HCT116 (cell line): ENCODE measurements around the gene NGEF. TPM values are rescaled to one million over a fixed set of nuclear protein-coding genes. Genes with fewer than 3 reads are reported as not detected.

Experiments
- ATAC-seq: fragments of 200-7000 bp; cut with Tn5 transposase; 2 replicates; pipeline ENCODE4 v1.9.1; 2020; ENCODE audit warnings: mild to moderate bottlenecking, moderate library complexity
- BruUV-seq: library from RNA; stranded (reverse); fragments of 400-500 nt; replicated peaks from 2 replicates; lab custom pipeline; 2021; lab: Mats Ljungman, UMichigan
- CTCF ChIA-PET: fragments of 300-600 bp; sonication (Branson Sonifier 250); formaldehyde crosslinking; loops from one replicate; lab custom pipeline; 2021; ENCODE audit warnings: antibody characterized with exemption; lab: Charles Lee
- POLR2A ChIA-PET: fragments of 300-600, 350-600 bp; sonication (Branson Sonifier 250); formaldehyde crosslinking; loops from one replicate; lab custom pipeline; 2021; ENCODE audit warnings: antibody characterized with exemption; lab: Charles Lee
- RAD21 ChIA-PET, 2 experiments: fragments of 300-600 bp; sonication (Branson Sonifier 250); formaldehyde crosslinking; loops; one replicate each; lab custom pipeline; 2023; ENCODE audit warnings: low total read pairs in 2 of 2; ENCODE audit not compliant: uncharacterized antibody in 2 of 2, unreplicated experiment in 2 of 2, low non-redundant PET in 1 of 2; lab: Charles Lee
- DNase-seq: peaks from one replicate; pipeline ENCODE4 v3.0.0-alpha.2; 2010; ENCODE audit warnings: low read depth, low spot score
- H2AFZ ChIP-seq: fragments of 200-600 bp; shearing (Covaris generic), sonication (generic); 2 replicates; pipeline ENCODE4 v1.6.1; 2017; ENCODE audit warnings: low read depth, mixed run types, mixed read lengths, antibody characterized with exemption, low read length; ENCODE audit not compliant: poor library complexity, severe bottlenecking
- H3K27ac ChIP-seq: 2 replicates; pipeline ENCODE4 v1.5.1; 2012; ENCODE audit warnings: low read depth, low read length
- H3K27me3 ChIP-seq: fragments of 200-600 bp; sonication (generic); 2 replicates; pipeline ENCODE4 v1.6.1; 2016; ENCODE audit warnings: mixed run types, low read length, mixed read lengths; ENCODE audit not compliant: insufficient read depth
- H3K36me3 ChIP-seq, 2 experiments: fragments of 200-500 bp in 1 of 2; fragments of 200-600 bp in 1 of 2; sonication (Bioruptor generic) in 1 of 2; sonication (generic) in 1 of 2; 2 replicates each; pipeline versions ENCODE4 v1.5.1 to v1.6.1; 2014 to 2016; ENCODE audit warnings: low read length in 2 of 2, inconsistent platforms in 1 of 2, mixed read lengths in 1 of 2, mixed run types in 1 of 2; ENCODE audit not compliant: insufficient read depth in 2 of 2, control insufficient read depth in 1 of 2
- H3K4me1 ChIP-seq, 2 experiments: fragments of 200-600 bp in 1 of 2; sonication (generic) in 1 of 2; 2 replicates each; pipeline versions ENCODE4 v1.5.1 to v1.6.1; 2012 to 2017; ENCODE audit warnings: low read length in 2 of 2, inconsistent platforms in 1 of 2, mild to moderate bottlenecking in 1 of 2, mixed read lengths in 1 of 2, mixed run types in 1 of 2, moderate library complexity in 1 of 2; ENCODE audit not compliant: insufficient read depth in 2 of 2, control insufficient read depth in 1 of 2
- H3K4me2 ChIP-seq: fragments of 200-600 bp; sonication (generic); 2 replicates; pipeline ENCODE4 v1.6.1; 2017; ENCODE audit warnings: mixed run types, low read length, mixed read lengths
- H3K4me3 ChIP-seq, 2 experiments: fragments of 200-600 bp in 1 of 2; sonication (generic) in 1 of 2; replicated peaks in 1 of 2; 2 replicates each; pipeline ENCODE4 v1.5.1; 2011 to 2016; ENCODE audit warnings: low read length in 2 of 2, control low read depth in 1 of 2, low read depth in 1 of 2, mild to moderate bottlenecking in 1 of 2, mixed read lengths in 1 of 2, mixed run types in 1 of 2
- H3K79me2 ChIP-seq: fragments of 200-600 bp; sonication (generic); 2 replicates; pipeline ENCODE4 v1.6.1; 2017; ENCODE audit warnings: mild to moderate bottlenecking, mixed run types, low read length, moderate library complexity, mixed read lengths; ENCODE audit not compliant: insufficient read depth
- H3K9ac ChIP-seq: fragments of 200-600 bp; sonication (generic); 2 replicates; pipeline ENCODE4 v1.6.1; 2016; ENCODE audit warnings: low read length, mixed read lengths
- H3K9me2 ChIP-seq: fragments of 200-600 bp; sonication (generic), shearing (Covaris generic); 2 replicates; pipeline ENCODE4 v1.6.1; 2017; ENCODE audit warnings: mixed run types, mild to moderate bottlenecking, moderate library complexity; ENCODE audit not compliant: insufficient read depth
- H3K9me3 ChIP-seq, 2 experiments: fragments of 200-500 bp in 1 of 2; fragments of 200-600 bp in 1 of 2; sonication (Bioruptor generic) in 1 of 2; sonication (generic) in 1 of 2; 2 replicates each; pipeline ENCODE4 v1.6.1; 2014 to 2017; ENCODE audit warnings: low read length in 2 of 2, mixed read lengths in 2 of 2, inconsistent platforms in 1 of 2, low read depth in 1 of 2, mild to moderate bottlenecking in 1 of 2, mixed run types in 1 of 2, moderate library complexity in 1 of 2; ENCODE audit not compliant: control insufficient read depth in 1 of 2, insufficient read depth in 1 of 2
- H4K20me1 ChIP-seq: fragments of 200-600 bp; sonication (generic), shearing (Covaris generic); 2 replicates; pipeline ENCODE4 v1.6.1; 2017; ENCODE audit warnings: mixed run types, mild to moderate bottlenecking, moderate library complexity; ENCODE audit not compliant: insufficient read depth
- CBX3 ChIP-seq: IDR thresholded peaks from 2 replicates; pipeline ENCODE4 v1.6.1; 2012; ENCODE audit warnings: low read depth
- CEBPB ChIP-seq: IDR thresholded peaks from 2 replicates; pipeline ENCODE4 v1.6.1; 2012; ENCODE audit warnings: low read depth
- EGR1 ChIP-seq: IDR thresholded peaks from 2 replicates; pipeline ENCODE4 v1.6.1; 2012; ENCODE audit warnings: low read depth
- ELF1 ChIP-seq: IDR thresholded peaks from 2 replicates; pipeline ENCODE4 v1.6.1; 2012; ENCODE audit warnings: low read depth, borderline replicate concordance
- EZH2 ChIP-seq: fragments of 200-600 bp; sonication (generic); IDR thresholded peaks from 2 replicates; pipeline ENCODE4 v1.6.1; 2017; ENCODE audit warnings: antibody characterized with exemption, mixed run types
- EZH2phosphoT487 ChIP-seq: fragments of 200-600 bp; IDR thresholded peaks from 2 replicates; pipeline ENCODE4 v1.6.1; 2018; ENCODE audit warnings: antibody characterized with exemption, borderline replicate concordance
- FOSL1 ChIP-seq: IDR thresholded peaks from 2 replicates; pipeline ENCODE4 v1.6.1; 2012; ENCODE audit warnings: low read depth
- JUND ChIP-seq: IDR thresholded peaks from 2 replicates; pipeline ENCODE4 v1.6.1; 2012
- POLR2A ChIP-seq: IDR thresholded peaks from 2 replicates; pipeline ENCODE4 v1.7.0; 2011; ENCODE audit warnings: borderline replicate concordance; ENCODE audit not compliant: insufficient read depth, insufficient read length; ENCODE audit errors: extremely low read depth
- POLR2AphosphoS5 ChIP-seq: IDR thresholded peaks from 2 replicates; pipeline ENCODE4 v1.6.1; 2011; ENCODE audit warnings: mild to moderate bottlenecking, low read depth, low read length, moderate library complexity
- RAD21 ChIP-seq: IDR thresholded peaks from 2 replicates; pipeline ENCODE4 v1.6.1; 2012; ENCODE audit warnings: low read depth, mild to moderate bottlenecking
- REST ChIP-seq: IDR thresholded peaks from 2 replicates; pipeline ENCODE4 v1.6.1; 2012; ENCODE audit warnings: low read depth
- SIN3A ChIP-seq: IDR thresholded peaks from 2 replicates; pipeline ENCODE4 v1.6.1; 2012; ENCODE audit warnings: low read depth
- SP1 ChIP-seq: IDR thresholded peaks from 2 replicates; pipeline ENCODE4 v1.6.1; 2012; ENCODE audit warnings: low read depth
- SRF ChIP-seq: IDR thresholded peaks from 2 replicates; pipeline ENCODE4 v1.6.1; 2012; ENCODE audit warnings: low read depth
- TCF7L2 ChIP-seq: IDR thresholded peaks from 2 replicates; pipeline ENCODE4 v1.7.0; 2011; ENCODE audit warnings: borderline replicate concordance, inconsistent platforms; ENCODE audit not compliant: insufficient read depth, insufficient read length; ENCODE audit errors: extremely low read depth
- YY1 ChIP-seq: IDR thresholded peaks from 2 replicates; pipeline ENCODE4 v1.6.1; 2011; ENCODE audit warnings: low read length, low read depth, moderate library complexity, mild to moderate bottlenecking; ENCODE audit not compliant: insufficient replicate concordance; ENCODE audit errors: extremely low read depth
- ZFX ChIP-seq: fragments of 450-650 bp; IDR thresholded peaks from 2 replicates; pipeline ENCODE4 v1.6.1; 2017
- intact Hi-C: fragments of 100-400 bp; cut with micrococcal nuclease; formaldehyde crosslinking; loops from 2 replicates; pipeline ENCODE4 v1.10.0; 2022
- total RNA-seq: library from RNA; stranded (reverse); gene quantifications from one replicate; pipeline ENCODE4 v1.2.1, GENCODE V29; 2021; ENCODE audit not compliant: unreplicated experiment
- TF ChIP-seq, protein P1 (sequence below), 3 experiments: fragments of 200-600 bp in 1 of 3; sonication (generic) in 1 of 3; IDR thresholded peaks in 2 of 3; conservative IDR thresholded peaks in 1 of 3; 2 replicates each; pipeline ENCODE4 v1.5.1; 2012 to 2017; ENCODE audit warnings: low read depth in 2 of 3, low read length in 2 of 3, antibody characterized with exemption in 1 of 3, borderline replicate concordance in 1 of 3, control low read depth in 1 of 3, mild to moderate bottlenecking in 1 of 3, mixed read lengths in 1 of 3, mixed run types in 1 of 3, moderate library complexity in 1 of 3; ENCODE audit not compliant: insufficient read depth in 1 of 3
- TF ChIP-seq, protein P2 (sequence below): IDR thresholded peaks from 2 replicates; pipeline ENCODE4 v1.6.1; 2012

NGEF gene
- total RNA-seq, 1 experiment from 2014 or later: 12.6 TPM

- CTCF ChIA-PET: no interaction called here
- intact Hi-C loops: loop anchor here (5.0 kb wide), 1 partner anchor 123 kb away; no protein-coding TSS in a partner anchor
Measured at GRCh38 chr2:233025706-233026105, 12.7 kb upstream of the NGEF start.

More at GRCh38 chr2:233025706-233026105, 12.7 kb upstream of the NGEF start:
- no peak overlapping the region for H3K4me2 ChIP-seq
- H2AFZ ChIP-seq: no peak overlapping the region
- H3K27me3 ChIP-seq: no peaks in the 10 kb centered on the region
- no peak overlapping the region for H3K9ac ChIP-seq
- H3K36me3 ChIP-seq: no peaks in the 10 kb centered on the region
- no peak for TF ChIP-seq POLR2A
- TF ChIP-seq RAD21: no peak
- TF ChIP-seq ELF1: no peak
- TF ChIP-seq REST: no peak
- no peak for TF ChIP-seq SIN3A
- no peak for TF ChIP-seq SP1
- no peak for TF ChIP-seq ZFX
- no peak for TF ChIP-seq YY1
- TF ChIP-seq, protein P1, sequence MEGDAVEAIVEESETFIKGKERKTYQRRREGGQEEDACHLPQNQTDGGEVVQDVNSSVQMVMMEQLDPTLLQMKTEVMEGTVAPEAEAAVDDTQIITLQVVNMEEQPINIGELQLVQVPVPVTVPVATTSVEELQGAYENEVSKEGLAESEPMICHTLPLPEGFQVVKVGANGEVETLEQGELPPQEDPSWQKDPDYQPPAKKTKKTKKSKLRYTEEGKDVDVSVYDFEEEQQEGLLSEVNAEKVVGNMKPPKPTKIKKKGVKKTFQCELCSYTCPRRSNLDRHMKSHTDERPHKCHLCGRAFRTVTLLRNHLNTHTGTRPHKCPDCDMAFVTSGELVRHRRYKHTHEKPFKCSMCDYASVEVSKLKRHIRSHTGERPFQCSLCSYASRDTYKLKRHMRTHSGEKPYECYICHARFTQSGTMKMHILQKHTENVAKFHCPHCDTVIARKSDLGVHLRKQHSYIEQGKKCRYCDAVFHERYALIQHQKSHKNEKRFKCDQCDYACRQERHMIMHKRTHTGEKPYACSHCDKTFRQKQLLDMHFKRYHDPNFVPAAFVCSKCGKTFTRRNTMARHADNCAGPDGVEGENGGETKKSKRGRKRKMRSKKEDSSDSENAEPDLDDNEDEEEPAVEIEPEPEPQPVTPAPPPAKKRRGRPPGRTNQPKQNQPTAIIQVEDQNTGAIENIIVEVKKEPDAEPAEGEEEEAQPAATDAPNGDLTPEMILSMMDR (IDR thresholded peaks at IDR 0.05 in 2 of 3, conservative IDR thresholded peaks at IDR 0.05 in 1 of 3; ENCODE audit: borderline replicate concordance in 1 of 3, insufficient read depth in 1 of 3, low read depth in 2 of 3, low read length in 2 of 3): no peak
- TF ChIP-seq, protein P2, sequence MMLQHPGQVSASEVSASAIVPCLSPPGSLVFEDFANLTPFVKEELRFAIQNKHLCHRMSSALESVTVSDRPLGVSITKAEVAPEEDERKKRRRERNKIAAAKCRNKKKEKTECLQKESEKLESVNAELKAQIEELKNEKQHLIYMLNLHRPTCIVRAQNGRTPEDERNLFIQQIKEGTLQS: no peak
- TF ChIP-seq TCF7L2: no peak
- no peak for TF ChIP-seq FOSL1
- TF ChIP-seq EZH2: no peak
- TF ChIP-seq JUND: no peak
- TF ChIP-seq CEBPB: no peak
- no peak for TF ChIP-seq POLR2AphosphoS5
- TF ChIP-seq EZH2phosphoT487: no peak
- no peak for TF ChIP-seq CBX3
- no peak for TF ChIP-seq EGR1
- no peak for TF ChIP-seq SRF
- H3K27ac ChIP-seq: no peak overlapping the region
- H3K4me3 ChIP-seq: no peak overlapping the region
- no peaks in the 10 kb centered on the region for H4K20me1 ChIP-seq
- POLR2A ChIA-PET: no interaction called here
- H3K4me1 ChIP-seq: peaks cover 10 to 40% of the 10 kb centered on the region in 2 experiments; a peak in 3 of 4 replicates
- RAD21 ChIA-PET: no interaction called here
- ATAC-seq (no peak), DNase-seq (no peak)
- BruUV-seq: no TSS peak
- H3K9me2 ChIP-seq: no peaks in the 10 kb centered on the region
- no peaks in the 10 kb centered on the region for H3K79me2 ChIP-seq
- no peaks in the 10 kb centered on the region for H3K9me3 ChIP-seq
